BE2C (cell line): ENCODE data around the gene CCDC146.

Experiments
- DNase-seq: peaks from one replicate; pipeline ENCODE4 v3.0.0-alpha.2; 2020
- H3K27me3 ChIP-seq: fragments of 250-450 bp; sonication (Bioruptor Pico); 2 replicates; pipeline ENCODE4 v1.5.1; 2020; ENCODE audit warnings: mild to moderate bottlenecking
- H3K36me3 ChIP-seq: fragments of 250-450 bp; sonication (Bioruptor Pico); 2 replicates; pipeline ENCODE4 v1.5.1; 2020; ENCODE audit warnings: mild to moderate bottlenecking
- H3K4me1 ChIP-seq: fragments of 250-450 bp; sonication (Bioruptor Pico); 2 replicates; pipeline ENCODE4 v1.5.1; 2020
- H3K4me3 ChIP-seq: 2 replicates; pipeline ENCODE4 v1.5.1; 2011; ENCODE audit warnings: low read depth, low read length
- H3K9me3 ChIP-seq: fragments of 250-450 bp; sonication (Bioruptor Pico); 2 replicates; pipeline ENCODE4 v1.5.1; 2020
- TF ChIP-seq, protein P1 (sequence below): IDR thresholded peaks from 2 replicates; pipeline ENCODE4 v1.5.1; 2012; ENCODE audit warnings: mild to moderate bottlenecking, low read depth, low read length

The CCDC146 gene

DNA sequence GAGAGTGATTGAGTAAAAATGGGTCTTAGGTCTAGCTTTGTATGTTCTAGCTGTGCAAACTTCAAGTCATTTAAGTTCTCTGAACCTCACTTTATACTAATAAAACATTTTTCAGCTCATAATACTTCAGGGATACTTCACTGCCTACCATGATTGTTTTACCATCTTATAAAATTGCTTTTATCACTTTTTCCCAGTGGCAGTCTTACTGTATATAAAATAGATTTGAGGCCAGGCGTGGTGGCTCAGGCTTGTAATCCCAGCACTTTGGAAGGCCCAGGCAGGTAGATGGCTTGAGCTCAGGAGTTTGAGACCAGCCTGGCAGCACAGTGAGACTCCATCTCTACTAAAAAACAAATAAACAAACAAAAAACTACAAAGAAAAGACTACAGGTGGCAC lies 59.8 kb downstream of the CCDC146 start:
- H3K9me3 ChIP-seq: no peaks in the 10 kb centered on the region
- no peaks in the 10 kb centered on the region for H3K36me3 ChIP-seq
- H3K4me1 ChIP-seq: no peaks in the 10 kb centered on the region
- TF ChIP-seq, protein P1, sequence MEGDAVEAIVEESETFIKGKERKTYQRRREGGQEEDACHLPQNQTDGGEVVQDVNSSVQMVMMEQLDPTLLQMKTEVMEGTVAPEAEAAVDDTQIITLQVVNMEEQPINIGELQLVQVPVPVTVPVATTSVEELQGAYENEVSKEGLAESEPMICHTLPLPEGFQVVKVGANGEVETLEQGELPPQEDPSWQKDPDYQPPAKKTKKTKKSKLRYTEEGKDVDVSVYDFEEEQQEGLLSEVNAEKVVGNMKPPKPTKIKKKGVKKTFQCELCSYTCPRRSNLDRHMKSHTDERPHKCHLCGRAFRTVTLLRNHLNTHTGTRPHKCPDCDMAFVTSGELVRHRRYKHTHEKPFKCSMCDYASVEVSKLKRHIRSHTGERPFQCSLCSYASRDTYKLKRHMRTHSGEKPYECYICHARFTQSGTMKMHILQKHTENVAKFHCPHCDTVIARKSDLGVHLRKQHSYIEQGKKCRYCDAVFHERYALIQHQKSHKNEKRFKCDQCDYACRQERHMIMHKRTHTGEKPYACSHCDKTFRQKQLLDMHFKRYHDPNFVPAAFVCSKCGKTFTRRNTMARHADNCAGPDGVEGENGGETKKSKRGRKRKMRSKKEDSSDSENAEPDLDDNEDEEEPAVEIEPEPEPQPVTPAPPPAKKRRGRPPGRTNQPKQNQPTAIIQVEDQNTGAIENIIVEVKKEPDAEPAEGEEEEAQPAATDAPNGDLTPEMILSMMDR: no peak
- DNase-seq: no peak
- H3K4me3 ChIP-seq: no peak overlapping the region
- no peaks in the 10 kb centered on the region for H3K27me3 ChIP-seq

DNA sequence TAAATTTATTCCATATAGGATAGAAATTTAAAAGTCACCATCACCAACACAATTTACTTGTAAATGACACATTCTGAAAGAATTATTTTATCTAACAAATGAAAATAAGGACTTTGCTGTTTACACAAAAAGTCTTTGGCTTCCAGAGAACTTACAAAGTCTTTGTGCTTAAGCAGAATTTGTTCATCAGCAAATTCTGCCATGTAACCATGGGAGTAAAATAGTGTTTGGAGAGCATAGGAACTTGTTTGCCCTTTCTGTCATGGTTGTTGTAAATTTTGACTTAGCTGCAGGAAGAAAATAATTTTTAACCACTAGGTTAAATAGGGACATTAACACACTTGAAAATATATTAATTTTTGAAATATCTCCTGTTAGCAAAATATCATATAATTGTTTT lies 62.0 kb downstream of the CCDC146 start:
- H3K9me3 ChIP-seq: no peaks in the 10 kb centered on the region
- no peak for DNase-seq
- no peaks in the 10 kb centered on the region for H3K4me1 ChIP-seq
- TF ChIP-seq, protein P1: no peak
- H3K27me3 ChIP-seq: no peaks in the 10 kb centered on the region
- H3K36me3 ChIP-seq: no peaks in the 10 kb centered on the region
- no peak overlapping the region for H3K4me3 ChIP-seq

DNA sequence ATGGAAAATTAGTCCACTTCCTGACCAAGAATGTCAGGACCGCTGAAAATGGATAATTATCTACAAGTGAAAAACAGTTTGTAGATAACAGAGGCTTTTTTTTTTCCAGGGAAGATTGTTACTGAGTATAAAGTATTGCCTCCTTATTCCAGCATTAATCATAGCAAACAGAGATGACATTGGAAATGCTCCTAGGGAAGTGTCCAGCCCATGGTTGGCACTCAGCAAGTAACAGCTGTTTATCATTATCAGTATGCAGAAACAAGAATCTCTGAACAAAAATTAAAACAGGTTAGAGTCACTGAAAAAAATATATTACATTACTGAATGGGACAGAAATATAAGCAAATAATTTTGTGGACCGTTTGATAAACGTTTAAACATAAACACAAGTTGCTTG lies 62.6 kb downstream of the CCDC146 start:
- Histone ChIP-seq H3K9me3 (no peaks in the 10 kb centered on the region), H3K27me3 (no peaks in the 10 kb centered on the region), H3K4me1 (no peaks in the 10 kb centered on the region), H3K36me3 (no peaks in the 10 kb centered on the region), H3K4me3 (no peak overlapping the region)
- TF ChIP-seq, protein P1: no peak
- DNase-seq: no peak

DNA sequence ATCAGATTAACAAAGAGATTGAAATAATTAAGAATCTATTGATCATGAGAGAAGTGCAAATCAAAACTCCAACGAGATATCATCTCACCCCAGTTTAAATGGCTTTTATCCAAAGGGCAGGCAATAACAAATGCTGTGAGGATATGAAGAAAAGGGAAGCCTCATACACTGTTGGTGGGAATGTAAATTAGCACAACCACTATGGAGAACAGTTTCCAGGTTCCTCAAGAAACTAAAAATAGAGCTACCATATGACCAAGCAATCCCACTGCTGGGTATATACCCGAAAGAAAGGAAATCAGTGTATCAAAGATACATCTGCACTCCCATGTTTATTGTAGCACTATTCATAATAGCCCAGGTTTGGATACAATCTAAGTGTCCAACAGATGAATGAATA lies 63.5 kb downstream of the CCDC146 start:
- TF ChIP-seq, protein P1: no peak
- Histone ChIP-seq H3K27me3 (no peaks in the 10 kb centered on the region), H3K4me3 (no peak overlapping the region), H3K4me1 (no peaks in the 10 kb centered on the region), H3K36me3 (no peaks in the 10 kb centered on the region), H3K9me3 (no peaks in the 10 kb centered on the region)
- DNase-seq: no peak

DNA sequence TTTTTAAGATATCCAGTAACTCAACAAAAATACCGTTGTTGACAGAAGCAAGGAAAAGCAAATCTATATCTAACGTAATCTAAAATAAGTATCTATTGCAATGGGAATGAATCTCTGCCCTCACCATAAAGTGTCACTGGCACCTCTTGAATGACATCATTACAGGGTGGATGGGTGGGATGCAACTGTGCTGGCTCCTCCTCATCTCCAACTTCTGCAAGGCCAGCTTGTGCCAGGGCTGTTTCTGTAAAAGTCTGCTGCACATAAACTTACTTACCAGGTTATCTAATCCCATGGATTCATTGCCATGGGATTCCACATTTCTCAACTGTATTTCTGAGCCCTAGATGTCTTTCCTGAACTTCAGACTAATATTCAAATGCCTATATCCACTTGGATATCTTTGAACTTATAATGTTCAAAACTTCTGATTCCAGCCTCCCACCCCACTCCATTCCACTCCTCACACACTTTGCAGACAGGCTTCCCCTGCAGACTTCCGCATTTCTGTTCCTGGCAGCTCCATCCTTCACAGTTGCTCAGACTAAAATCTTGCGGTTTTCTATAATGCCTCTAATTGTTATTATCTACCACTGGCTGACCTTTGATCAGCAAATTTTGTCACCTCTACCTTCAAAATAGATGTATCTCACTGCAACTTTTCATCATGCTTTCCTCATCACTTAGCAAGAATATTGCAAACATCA lies 66.5 kb downstream of the CCDC146 start:
- TF ChIP-seq, protein P1: no peak
- H3K4me1 ChIP-seq: no peaks in the 10 kb centered on the region
- no peaks in the 10 kb centered on the region for H3K9me3 ChIP-seq
- DNase-seq: no peak
- H3K36me3 ChIP-seq: no peaks in the 10 kb centered on the region
- H3K4me3 ChIP-seq: no peak overlapping the region
- no peaks in the 10 kb centered on the region for H3K27me3 ChIP-seq

DNA sequence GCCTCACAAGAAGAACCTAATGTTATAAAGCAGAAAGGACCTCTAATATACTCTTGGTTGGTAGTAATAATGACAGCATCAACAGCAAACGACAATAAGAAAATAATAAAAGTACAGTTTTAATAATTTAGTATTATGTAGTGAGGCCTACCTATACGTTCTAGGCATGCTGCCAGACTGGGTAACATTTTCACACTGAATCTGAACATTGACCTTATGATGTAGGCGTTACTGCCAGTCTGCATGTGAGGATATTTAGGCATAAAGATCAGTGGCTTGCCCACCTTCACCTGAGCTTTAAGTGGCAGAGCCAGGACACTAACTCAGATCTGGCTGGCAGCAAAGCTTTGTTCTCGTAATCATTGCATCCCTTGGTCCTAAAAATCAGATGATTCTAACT lies 74.7 kb downstream of the CCDC146 start:
- no peak for DNase-seq
- H3K27me3 ChIP-seq: peaks cover 12% of the 10 kb centered on the region
- H3K4me1 ChIP-seq: no peaks in the 10 kb centered on the region
- H3K9me3 ChIP-seq: no peaks in the 10 kb centered on the region
- no peak overlapping the region for H3K4me3 ChIP-seq
- TF ChIP-seq, protein P1: no peak
- H3K36me3 ChIP-seq: no peaks in the 10 kb centered on the region
